ENCODE measurements around the gene TOP2B.

Gene TOP2B

DNA sequence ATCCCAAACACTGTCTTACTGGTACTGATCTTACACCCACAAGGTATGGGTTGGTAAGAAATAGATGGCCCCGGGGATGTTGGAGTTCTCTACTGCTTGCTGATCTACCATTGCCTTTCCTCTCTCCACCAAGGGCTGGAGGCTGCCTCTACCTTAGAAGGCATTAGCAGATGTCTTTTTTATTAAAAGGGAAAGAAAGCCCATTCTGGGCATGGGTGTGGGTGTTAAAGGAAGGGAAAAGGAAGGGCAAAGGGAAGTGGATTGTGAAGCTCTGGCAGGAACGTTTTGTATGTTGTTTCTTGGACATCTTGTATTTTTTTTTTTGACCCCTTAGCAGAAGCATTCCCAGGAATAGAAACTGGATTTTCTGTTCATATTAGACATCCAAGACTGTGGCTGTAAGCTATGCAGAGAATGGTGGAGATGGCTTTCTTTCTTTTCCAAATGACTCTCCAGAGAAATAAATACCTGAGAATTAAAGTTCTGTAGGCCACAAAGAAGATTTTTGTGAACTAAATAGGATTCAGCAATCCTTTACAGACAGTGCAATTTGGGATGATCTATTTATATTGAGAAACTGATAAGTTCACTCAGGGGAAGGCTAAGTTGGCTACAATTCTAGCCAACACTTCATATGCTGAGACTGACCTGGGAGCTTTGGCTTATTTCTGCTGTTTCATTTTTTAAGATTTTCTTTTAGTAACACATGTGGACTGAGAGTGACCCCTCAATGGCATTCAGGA lies 108.8 kb downstream of the TOP2B start:
- no peak for DNase-seq

DNA sequence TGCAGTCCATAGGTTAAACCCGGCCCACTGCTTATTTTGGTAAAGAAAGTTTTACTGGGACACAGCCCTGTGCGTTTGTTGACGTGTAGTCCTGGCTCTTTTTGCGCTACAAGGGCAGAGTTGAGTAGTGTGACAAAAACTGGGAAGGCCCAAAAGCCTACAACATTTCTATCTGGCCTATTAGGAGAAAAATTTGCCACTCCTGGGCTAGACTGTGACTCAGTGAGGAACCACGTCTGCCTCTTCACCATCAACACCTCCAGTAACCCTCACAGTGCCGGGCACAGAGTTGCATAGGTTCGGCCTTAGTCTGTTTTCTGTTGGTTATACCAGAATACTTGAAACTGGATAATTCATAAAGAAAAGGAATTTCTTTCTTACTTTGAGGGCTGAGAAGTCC lies 110.3 kb downstream of the TOP2B start:
- no peak for DNase-seq

DNA sequence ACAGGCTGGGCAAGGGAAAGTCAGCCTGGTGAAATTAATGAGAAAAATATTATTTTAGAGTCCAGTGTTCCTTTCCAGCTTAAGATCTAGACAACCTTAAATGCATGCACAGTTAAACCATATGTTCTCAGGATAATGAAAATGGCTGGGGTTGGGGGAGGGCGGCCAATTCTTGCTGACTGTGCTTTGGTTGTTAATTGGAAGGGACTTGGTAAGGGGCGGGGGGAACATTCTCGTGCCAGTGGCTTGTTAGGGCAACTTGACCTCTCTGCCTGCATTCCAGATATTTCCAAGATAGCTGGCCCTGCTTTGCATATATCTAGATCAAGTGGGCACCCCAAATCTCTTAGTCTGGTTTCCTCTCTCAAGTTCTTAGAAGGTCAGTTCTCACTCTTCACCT lies 112.5 kb downstream of the TOP2B start:
- DNase-seq = no peak

DNA sequence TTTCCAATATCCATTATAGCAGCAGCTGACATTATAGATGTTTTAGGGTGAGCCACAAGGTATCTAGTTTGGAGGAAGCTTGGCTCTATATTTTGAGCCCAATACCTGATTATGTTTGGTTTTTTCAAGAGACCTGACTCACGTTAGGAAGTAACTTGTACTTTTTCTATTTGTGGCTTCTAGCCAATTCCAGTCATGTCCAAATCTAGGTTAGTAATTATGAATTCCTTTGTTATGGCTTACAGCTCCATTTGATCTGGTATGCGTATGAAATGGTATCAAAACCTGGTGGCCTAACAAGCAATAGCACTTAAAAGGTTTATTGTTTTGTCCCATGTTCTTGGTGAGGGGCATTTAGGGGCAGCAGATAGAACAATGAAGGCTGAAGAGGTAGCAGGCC lies 115.9 kb downstream of the TOP2B start:
- no peak for DNase-seq

DNA sequence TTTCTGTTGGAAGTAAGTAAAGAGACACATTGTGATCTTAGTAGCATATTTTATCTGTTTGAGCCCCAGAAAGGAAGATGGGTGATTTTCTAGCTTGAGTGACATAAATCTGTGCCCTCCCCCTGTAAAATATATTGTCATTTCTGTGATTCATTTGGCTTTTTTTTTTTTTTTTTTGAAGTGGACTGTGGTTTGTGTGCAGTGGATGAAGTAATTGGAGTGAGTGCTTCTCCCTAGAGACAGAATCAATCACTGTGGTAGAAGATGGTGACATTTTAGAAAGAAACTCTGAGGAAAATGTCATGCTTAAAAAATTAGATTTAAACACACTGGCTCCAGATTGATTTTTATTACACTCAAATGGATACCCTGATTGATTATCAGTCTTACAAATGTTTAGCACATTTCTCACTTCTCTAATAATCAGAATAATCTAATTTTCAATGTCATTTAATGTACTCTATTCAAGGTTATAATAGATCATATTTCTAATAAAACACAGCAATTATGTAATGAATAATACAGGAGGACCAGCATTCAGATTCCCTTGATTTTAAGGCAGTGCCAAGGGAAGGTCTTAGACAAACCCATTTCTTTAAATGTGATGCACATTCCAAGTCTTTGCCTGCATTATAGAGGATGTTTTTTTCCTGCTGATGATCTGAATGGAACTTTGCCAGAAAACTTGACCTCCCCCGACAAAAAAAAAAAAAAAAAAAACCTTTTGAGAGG lies 116.6 kb downstream of the TOP2B start:
- DNase-seq = no peak
